Type B pancreatic cell (in vitro differentiated cells): ENCODE data around the gene SLC23A2. TPM values are rescaled to one million over a fixed set of nuclear protein-coding genes. Genes with fewer than 3 reads are reported as not detected.

ENCODE experiments used
- DNase-seq: peaks from one replicate; pipeline ENCODE4 v3.0.0; 2021; ENCODE audit warnings: mixed read lengths; ENCODE audit not compliant: unreplicated experiment; ENCODE audit errors: extremely low spot score
- H3K27ac Mint-ChIP-seq: 2 replicates; pipeline ENCODE4 v1.8.0; 2021; ENCODE audit warnings: mild to moderate bottlenecking, mixed read lengths
- H3K27me3 Mint-ChIP-seq: 2 replicates; pipeline ENCODE4 v1.8.0; 2021; ENCODE audit warnings: mixed read lengths
- H3K36me3 Mint-ChIP-seq: 2 replicates; pipeline ENCODE4 v1.8.0; 2021; ENCODE audit warnings: mixed read lengths
- H3K4me1 Mint-ChIP-seq: one replicate; pipeline ENCODE4 v1.8.0; 2021; ENCODE audit warnings: mixed read lengths; ENCODE audit not compliant: unreplicated experiment
- H3K4me3 Mint-ChIP-seq: 2 replicates; pipeline ENCODE4 v1.8.0; 2021; ENCODE audit warnings: mild to moderate bottlenecking, mixed read lengths
- H3K9me3 Mint-ChIP-seq: 2 replicates; pipeline ENCODE4 v1.8.0; 2021; ENCODE audit warnings: mixed read lengths
- total RNA-seq: library from RNA; stranded (reverse); gene quantifications from 2 replicates; pipeline ENCODE4 v1.2.1, GENCODE V29; 2021; ENCODE audit warnings: low replicate concordance
- TF ChIP-seq, protein P1 (sequence below): fragments of 200-600 bp; sonication (generic); conservative IDR thresholded peaks from 2 replicates; pipeline ENCODE4 v1.5.0; 2021; ENCODE audit warnings: antibody characterized with exemption, mild to moderate bottlenecking

The SLC23A2 gene
- total RNA-seq, 1 donor from 2014 or later = 19.6 TPM

DNA sequence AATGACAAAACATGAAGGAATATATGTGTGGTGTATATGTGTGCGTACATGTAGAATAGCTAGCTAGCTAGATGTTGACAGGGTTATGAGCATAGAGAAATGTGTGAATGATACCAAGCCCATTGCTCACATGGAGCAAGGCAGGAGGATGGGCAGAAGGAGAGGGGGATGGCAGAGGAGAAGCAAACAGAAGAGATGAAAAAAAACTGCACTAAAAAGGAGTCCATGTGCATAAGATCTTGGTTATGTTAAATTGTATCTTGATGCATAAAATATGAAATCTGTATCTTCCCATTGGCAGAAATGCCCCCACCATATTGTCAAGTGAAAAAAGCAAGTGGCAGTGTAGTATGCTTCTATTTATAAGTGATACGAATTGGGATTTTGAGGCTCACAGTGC is 154.5 kb downstream of the SLC23A2 start:
- Mint-ChIP-seq H3K36me3 (no peaks in the 10 kb centered on the region), H3K4me1 (no peaks in the 10 kb centered on the region), H3K27ac (no peak overlapping the region), H3K9me3 (no peaks in the 10 kb centered on the region), H3K4me3 (no peak overlapping the region), H3K27me3 (no peaks in the 10 kb centered on the region)
- no peak for DNase-seq
- TF ChIP-seq, protein P1, sequence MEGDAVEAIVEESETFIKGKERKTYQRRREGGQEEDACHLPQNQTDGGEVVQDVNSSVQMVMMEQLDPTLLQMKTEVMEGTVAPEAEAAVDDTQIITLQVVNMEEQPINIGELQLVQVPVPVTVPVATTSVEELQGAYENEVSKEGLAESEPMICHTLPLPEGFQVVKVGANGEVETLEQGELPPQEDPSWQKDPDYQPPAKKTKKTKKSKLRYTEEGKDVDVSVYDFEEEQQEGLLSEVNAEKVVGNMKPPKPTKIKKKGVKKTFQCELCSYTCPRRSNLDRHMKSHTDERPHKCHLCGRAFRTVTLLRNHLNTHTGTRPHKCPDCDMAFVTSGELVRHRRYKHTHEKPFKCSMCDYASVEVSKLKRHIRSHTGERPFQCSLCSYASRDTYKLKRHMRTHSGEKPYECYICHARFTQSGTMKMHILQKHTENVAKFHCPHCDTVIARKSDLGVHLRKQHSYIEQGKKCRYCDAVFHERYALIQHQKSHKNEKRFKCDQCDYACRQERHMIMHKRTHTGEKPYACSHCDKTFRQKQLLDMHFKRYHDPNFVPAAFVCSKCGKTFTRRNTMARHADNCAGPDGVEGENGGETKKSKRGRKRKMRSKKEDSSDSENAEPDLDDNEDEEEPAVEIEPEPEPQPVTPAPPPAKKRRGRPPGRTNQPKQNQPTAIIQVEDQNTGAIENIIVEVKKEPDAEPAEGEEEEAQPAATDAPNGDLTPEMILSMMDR = no peak

DNA sequence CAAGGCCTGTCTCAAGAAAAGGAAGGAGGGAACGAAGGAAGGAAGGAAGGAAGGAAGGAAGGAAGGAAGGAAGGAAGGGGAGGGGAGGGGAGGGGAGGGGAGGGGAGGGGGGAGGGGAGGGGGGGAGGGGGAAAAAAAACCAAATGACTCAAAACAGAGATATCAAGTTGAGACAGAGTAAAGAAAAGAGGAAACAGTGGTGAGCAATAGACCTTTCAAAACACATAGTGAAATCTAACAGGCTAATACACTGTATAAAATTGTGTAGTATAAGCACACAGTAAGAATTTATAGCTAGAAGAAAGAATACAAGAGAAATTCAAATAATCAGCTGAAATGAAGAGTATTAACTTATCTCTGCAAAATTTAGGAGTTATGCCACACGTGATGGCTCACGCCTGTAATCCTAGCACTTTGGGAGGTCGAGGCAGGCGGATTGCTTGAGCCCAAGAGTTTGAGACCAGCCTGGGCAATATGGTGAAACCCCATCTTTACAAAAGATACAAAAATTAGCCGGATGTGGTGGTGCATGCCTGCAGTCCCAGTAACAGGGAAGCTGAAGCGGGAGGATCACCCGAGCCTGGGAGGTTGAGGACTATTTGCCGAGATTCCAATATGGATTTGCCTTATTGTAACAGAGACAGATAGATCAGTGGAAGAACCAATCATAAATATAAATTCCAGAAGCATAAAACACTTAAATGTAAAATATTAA is 156.4 kb downstream of the SLC23A2 start:
- Mint-ChIP-seq H3K36me3 (no peaks in the 10 kb centered on the region), H3K27me3 (no peaks in the 10 kb centered on the region), H3K9me3 (peaks cover 4% of the 10 kb centered on the region), H3K4me1 (no peaks in the 10 kb centered on the region), H3K4me3 (no peak overlapping the region), H3K27ac (no peak overlapping the region)
- no peak for DNase-seq
- TF ChIP-seq, protein P1 = no peak

DNA sequence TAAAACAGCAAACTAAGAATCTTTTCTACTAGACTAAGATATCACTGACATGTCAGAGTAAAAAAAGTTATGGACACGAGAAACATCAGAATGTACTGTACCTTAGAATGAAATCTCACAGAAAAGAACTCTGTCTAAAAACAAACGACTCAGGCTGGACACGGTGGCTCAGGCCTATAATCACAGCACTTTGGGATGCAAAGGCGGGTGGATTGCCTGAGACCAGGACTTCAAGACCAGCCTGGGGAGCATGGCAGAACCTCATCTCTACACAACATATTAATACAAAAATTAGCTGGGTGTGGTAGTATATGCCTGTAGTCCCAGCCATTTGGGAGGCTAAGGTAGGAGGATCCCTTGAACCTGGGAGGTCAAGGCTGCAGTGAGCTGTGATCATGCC is 157.0 kb downstream of the SLC23A2 start:
- no peak overlapping the region for H3K27ac Mint-ChIP-seq
- no peak overlapping the region for H3K4me3 Mint-ChIP-seq
- TF ChIP-seq, protein P1 = no peak
- H3K4me1 Mint-ChIP-seq = no peaks in the 10 kb centered on the region
- H3K9me3 Mint-ChIP-seq = peaks cover 4% of the 10 kb centered on the region
- no peak for DNase-seq
- H3K36me3 Mint-ChIP-seq = no peaks in the 10 kb centered on the region
- no peaks in the 10 kb centered on the region for H3K27me3 Mint-ChIP-seq

DNA sequence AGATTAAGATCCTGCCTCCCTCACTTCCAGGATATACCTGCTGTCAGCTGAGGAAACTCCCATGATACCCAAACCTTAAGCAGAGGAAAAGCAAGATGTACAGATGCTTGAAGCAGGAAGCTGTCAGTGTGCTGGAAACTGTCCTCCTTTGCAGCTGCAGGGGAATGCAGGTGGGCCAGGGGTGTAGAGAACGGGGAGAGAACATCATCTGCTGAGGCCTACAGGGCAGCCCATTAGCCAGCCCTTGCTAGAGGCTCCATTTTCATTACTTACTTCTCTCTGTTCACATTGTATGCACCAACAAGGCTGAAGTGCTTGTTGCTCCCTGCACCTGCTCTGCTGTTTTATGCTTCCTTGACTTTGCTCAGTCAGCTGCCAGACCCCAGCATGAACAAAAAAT is 160.5 kb downstream of the SLC23A2 start:
- no peak overlapping the region for H3K4me3 Mint-ChIP-seq
- H3K9me3 Mint-ChIP-seq = peaks cover 9% of the 10 kb centered on the region
- peaks cover 3% of the 10 kb centered on the region for H3K27me3 Mint-ChIP-seq
- TF ChIP-seq, protein P1 = no peak
- H3K4me1 Mint-ChIP-seq = peaks cover 6% of the 10 kb centered on the region
- no peak overlapping the region for H3K27ac Mint-ChIP-seq
- DNase-seq = no peak
- no peaks in the 10 kb centered on the region for H3K36me3 Mint-ChIP-seq

DNA sequence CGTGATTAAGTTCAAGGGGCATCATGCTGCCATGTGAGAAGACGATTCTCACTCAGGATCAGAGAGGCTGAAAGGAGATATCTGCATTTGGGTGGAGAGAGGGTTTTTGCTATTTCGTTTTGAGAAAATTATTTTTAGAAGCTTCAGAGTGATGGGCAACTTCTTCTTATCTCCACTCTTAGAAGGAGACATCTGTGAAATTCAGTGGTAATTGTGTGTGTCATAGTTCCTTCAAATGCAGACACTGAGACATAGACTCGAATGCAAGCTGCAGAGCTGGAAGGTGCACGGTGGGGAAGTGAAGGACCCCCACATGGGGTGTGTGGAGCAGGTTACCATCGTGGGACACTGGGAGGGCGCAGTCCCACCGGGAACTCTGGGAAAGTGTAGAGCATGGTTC is 162.8 kb downstream of the SLC23A2 start:
- TF ChIP-seq, protein P1 = no peak
- H3K36me3 Mint-ChIP-seq = no peaks in the 10 kb centered on the region
- DNase-seq = no peak

DNA sequence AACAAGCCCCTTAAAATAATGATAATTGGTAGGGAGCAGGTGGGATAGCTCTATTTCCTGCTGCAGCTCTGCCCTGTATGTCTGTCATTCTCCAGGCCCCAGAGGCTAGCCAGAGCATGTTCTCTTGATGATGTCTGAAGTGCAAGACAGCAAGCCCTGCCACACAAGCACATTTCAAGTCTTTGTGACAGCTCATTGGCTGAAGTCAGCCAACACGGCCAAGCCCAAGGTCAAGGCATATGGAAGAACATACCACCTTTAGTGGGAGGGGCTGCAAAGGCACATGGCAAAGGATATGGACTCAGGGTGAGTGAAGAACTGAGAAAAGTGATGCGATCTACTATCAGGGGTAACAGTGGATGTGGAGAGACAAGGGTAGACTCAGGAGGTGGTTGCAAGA is 163.6 kb downstream of the SLC23A2 start:
- Mint-ChIP-seq H3K27me3 (peaks cover 6% of the 10 kb centered on the region), H3K4me3 (no peak overlapping the region), H3K36me3 (no peaks in the 10 kb centered on the region), H3K9me3 (peaks cover 12% of the 10 kb centered on the region), H3K4me1 (peaks cover 12% of the 10 kb centered on the region), H3K27ac (no peak overlapping the region)
- TF ChIP-seq, protein P1 = no peak
- DNase-seq = no peak

More for the DNA sequence above, 162.8 kb downstream of the SLC23A2 start:
- Mint-ChIP-seq H3K27me3 (peaks cover 3% of the 10 kb centered on the region), H3K27ac (no peak overlapping the region), H3K9me3 (peaks cover 9% of the 10 kb centered on the region), H3K4me3 (no peak overlapping the region), H3K4me1 (peaks cover 12% of the 10 kb centered on the region)
